Measurements from ENCODE around the gene ENC1.

ENC1 gene

GRCh38 chr5:74664551-74664950 is 24.0 kb upstream of the ENC1 start:
- Histone ChIP-seq H4K91ac (ENCODE audit: low read depth, low read length, poor library complexity) (no peak overlapping the region), H2BK15ac (ENCODE audit: low read length) (no peak overlapping the region), H3K4me1 (ENCODE audit: control insufficient read depth in 2 of 2, insufficient read depth in 1 of 2, low read depth in 1 of 2, low read length in 2 of 2) (peaks cover 0 to 1% of the 10 kb centered on the region in 2 donors), H3K14ac (ENCODE audit: low read length) (no peak overlapping the region), H2BK12ac (ENCODE audit: low read length) (no peak overlapping the region), H3K9ac (ENCODE audit: low read depth, low read length, poor library complexity) (no peak overlapping the region), H3K4me3 (ENCODE audit: low read length in 2 of 2) (no peak overlapping the region), H2AFZ (ENCODE audit: low read length) (no peak overlapping the region), H3K79me1 (ENCODE audit: low read depth, low read length) (no peaks in the 10 kb centered on the region), H3K4ac (ENCODE audit: low read length) (no peak overlapping the region), H3K27me3 (ENCODE audit: control insufficient read depth in 3 of 3, insufficient read depth in 3 of 3, low read depth in 1 of 3, low read length in 3 of 3) (peaks cover 0 to 18% (median 0%) of the 10 kb centered on the region in 3 experiments), H3K9me3 (replicated peaks in 1 of 2; ENCODE audit: control insufficient read depth in 2 of 2, insufficient read depth in 1 of 2, low read depth in 1 of 2, low read length in 2 of 2) (no peaks in the 10 kb centered on the region), H2BK5ac (ENCODE audit: low read length) (no peak overlapping the region), H3K18ac (ENCODE audit: low read length) (no peak overlapping the region), H2BK120ac (ENCODE audit: low read depth, low read length) (no peak overlapping the region), H3K4me2 (ENCODE audit: insufficient read depth, low read length, poor library complexity, severe bottlenecking) (no peak overlapping the region), H3K36me3 (replicated peaks in 1 of 2; ENCODE audit: control insufficient read depth in 2 of 2, insufficient read depth in 2 of 2, low read length in 2 of 2) (no peaks in the 10 kb centered on the region), H4K8ac (ENCODE audit: low read depth, low read length) (no peak overlapping the region), H2AK5ac (ENCODE audit: low read depth, low read length) (no peak overlapping the region), H3K27ac (replicated peaks; ENCODE audit: low read length) (no peak overlapping the region), H3K23ac (ENCODE audit: low read depth, low read length, poor library complexity) (no peak overlapping the region)
- no peak for DNase-seq (ENCODE audit: low spot score)
- no CpG with 5 or more reads among the region's 5 CpGs for WGBS, 2 donors (ENCODE audit: extremely low coverage in 2 of 2, insufficient read length in 2 of 2, insufficient replicate concordance in 1 of 2)

- Histone ChIP-seq H3K4me2 (ENCODE audit: insufficient read depth, low read length, poor library complexity, severe bottlenecking) (no peak overlapping the region), H2BK120ac (ENCODE audit: low read depth, low read length) (no peak overlapping the region), H3K9ac (ENCODE audit: low read depth, low read length, poor library complexity) (no peak overlapping the region), H2AK5ac (ENCODE audit: low read depth, low read length) (no peak overlapping the region), H4K91ac (ENCODE audit: low read depth, low read length, poor library complexity) (no peak overlapping the region), H2AFZ (ENCODE audit: low read length) (no peak overlapping the region), H3K23ac (ENCODE audit: low read depth, low read length, poor library complexity) (no peak overlapping the region), H2BK12ac (ENCODE audit: low read length) (no peak overlapping the region), H2BK5ac (ENCODE audit: low read length) (no peak overlapping the region), H3K27ac (replicated peaks; ENCODE audit: low read length) (no peak overlapping the region), H4K8ac (ENCODE audit: low read depth, low read length) (no peak overlapping the region), H3K4me3 (ENCODE audit: low read length in 2 of 2) (no peak overlapping the region), H3K79me1 (ENCODE audit: low read depth, low read length) (no peaks in the 10 kb centered on the region), H3K18ac (ENCODE audit: low read length) (no peak overlapping the region), H3K4ac (ENCODE audit: low read length) (no peak overlapping the region), H3K36me3 (replicated peaks in 1 of 2; ENCODE audit: control insufficient read depth in 2 of 2, insufficient read depth in 2 of 2, low read length in 2 of 2) (no peaks in the 10 kb centered on the region), H3K14ac (ENCODE audit: low read length) (no peak overlapping the region), H2BK15ac (ENCODE audit: low read length) (no peak overlapping the region), H3K9me3 (replicated peaks in 1 of 2; ENCODE audit: control insufficient read depth in 2 of 2, insufficient read depth in 1 of 2, low read depth in 1 of 2, low read length in 2 of 2) (peaks cover 5 to 7% of the 10 kb centered on the region in 2 donors), H3K4me1 (ENCODE audit: control insufficient read depth in 2 of 2, insufficient read depth in 1 of 2, low read depth in 1 of 2, low read length in 2 of 2) (peaks cover 0 to 1% of the 10 kb centered on the region in 2 donors), H3K27me3 (ENCODE audit: control insufficient read depth in 3 of 3, insufficient read depth in 3 of 3, low read depth in 1 of 3, low read length in 3 of 3) (peaks cover 0 to 12% (median 0%) of the 10 kb centered on the region in 3 experiments)
- no CpG with 5 or more reads among the region's 5 CpGs for WGBS, 2 donors (ENCODE audit: extremely low coverage in 2 of 2, insufficient read length in 2 of 2, insufficient replicate concordance in 1 of 2)
- DNase-seq (ENCODE audit: low spot score) = no peak
Observed at GRCh38 chr5:74660873-74661272, 20.3 kb upstream of the ENC1 start.

GRCh38 chr5:74660140-74660539 is 19.6 kb upstream of the ENC1 start:
- Histone ChIP-seq H3K4ac (ENCODE audit: low read length) (no peak overlapping the region), H3K4me3 (ENCODE audit: low read length in 2 of 2) (no peak overlapping the region), H2AK5ac (ENCODE audit: low read depth, low read length) (no peak overlapping the region), H3K4me2 (ENCODE audit: insufficient read depth, low read length, poor library complexity, severe bottlenecking) (no peak overlapping the region), H4K8ac (ENCODE audit: low read depth, low read length) (no peak overlapping the region), H4K91ac (ENCODE audit: low read depth, low read length, poor library complexity) (no peak overlapping the region), H3K36me3 (replicated peaks in 1 of 2; ENCODE audit: control insufficient read depth in 2 of 2, insufficient read depth in 2 of 2, low read length in 2 of 2) (no peaks in the 10 kb centered on the region), H2BK5ac (ENCODE audit: low read length) (no peak overlapping the region), H3K9ac (ENCODE audit: low read depth, low read length, poor library complexity) (no peak overlapping the region), H3K27me3 (ENCODE audit: control insufficient read depth in 3 of 3, insufficient read depth in 3 of 3, low read depth in 1 of 3, low read length in 3 of 3) (peaks cover 0 to 11% (median 0%) of the 10 kb centered on the region in 3 experiments), H3K79me1 (ENCODE audit: low read depth, low read length) (no peaks in the 10 kb centered on the region), H2BK12ac (ENCODE audit: low read length) (no peak overlapping the region), H2AFZ (ENCODE audit: low read length) (no peak overlapping the region), H2BK15ac (ENCODE audit: low read length) (no peak overlapping the region), H3K14ac (ENCODE audit: low read length) (no peak overlapping the region), H3K4me1 (ENCODE audit: control insufficient read depth in 2 of 2, insufficient read depth in 1 of 2, low read depth in 1 of 2, low read length in 2 of 2) (peaks cover 0 to 1% of the 10 kb centered on the region in 2 donors), H2BK120ac (ENCODE audit: low read depth, low read length) (no peak overlapping the region), H3K27ac (replicated peaks; ENCODE audit: low read length) (no peak overlapping the region), H3K23ac (ENCODE audit: low read depth, low read length, poor library complexity) (no peak overlapping the region), H3K18ac (ENCODE audit: low read length) (no peak overlapping the region), H3K9me3 (replicated peaks in 1 of 2; ENCODE audit: control insufficient read depth in 2 of 2, insufficient read depth in 1 of 2, low read depth in 1 of 2, low read length in 2 of 2) (peaks cover 5 to 7% of the 10 kb centered on the region in 2 donors)
- no peak for DNase-seq (ENCODE audit: low spot score)
- no CpG with 5 or more reads among the region's 1 CpG for WGBS, 2 donors (ENCODE audit: extremely low coverage in 2 of 2, insufficient read length in 2 of 2, insufficient replicate concordance in 1 of 2)

- Histone ChIP-seq H3K9ac (ENCODE audit: low read depth, low read length, poor library complexity) (no peak overlapping the region), H3K23ac (ENCODE audit: low read depth, low read length, poor library complexity) (no peak overlapping the region), H3K9me3 (replicated peaks in 1 of 2; ENCODE audit: control insufficient read depth in 2 of 2, insufficient read depth in 1 of 2, low read depth in 1 of 2, low read length in 2 of 2) (peaks cover 5 to 7% of the 10 kb centered on the region in 2 donors), H3K27ac (replicated peaks; ENCODE audit: low read length) (no peak overlapping the region), H2BK12ac (ENCODE audit: low read length) (no peak overlapping the region), H2BK120ac (ENCODE audit: low read depth, low read length) (no peak overlapping the region), H3K27me3 (ENCODE audit: control insufficient read depth in 3 of 3, insufficient read depth in 3 of 3, low read depth in 1 of 3, low read length in 3 of 3) (peaks cover 0 to 7% (median 0%) of the 10 kb centered on the region in 3 experiments), H2BK5ac (ENCODE audit: low read length) (no peak overlapping the region), H3K4ac (ENCODE audit: low read length) (no peak overlapping the region), H4K8ac (ENCODE audit: low read depth, low read length) (no peak overlapping the region), H3K79me1 (ENCODE audit: low read depth, low read length) (no peaks in the 10 kb centered on the region), H3K4me1 (ENCODE audit: control insufficient read depth in 2 of 2, insufficient read depth in 1 of 2, low read depth in 1 of 2, low read length in 2 of 2) (no peaks in the 10 kb centered on the region), H3K4me3 (ENCODE audit: low read length in 2 of 2) (no peak overlapping the region), H4K91ac (ENCODE audit: low read depth, low read length, poor library complexity) (no peak overlapping the region), H3K14ac (ENCODE audit: low read length) (no peak overlapping the region), H2AK5ac (ENCODE audit: low read depth, low read length) (no peak overlapping the region), H2AFZ (ENCODE audit: low read length) (no peak overlapping the region), H3K4me2 (ENCODE audit: insufficient read depth, low read length, poor library complexity, severe bottlenecking) (no peak overlapping the region), H3K36me3 (replicated peaks in 1 of 2; ENCODE audit: control insufficient read depth in 2 of 2, insufficient read depth in 2 of 2, low read length in 2 of 2) (no peaks in the 10 kb centered on the region), H2BK15ac (ENCODE audit: low read length) (no peak overlapping the region), H3K18ac (ENCODE audit: low read length) (peak overlapping the region; percentile 65)
- no peak for DNase-seq (ENCODE audit: low spot score)
- no CpG with 5 or more reads among the region's 3 CpGs for WGBS, 2 donors (ENCODE audit: extremely low coverage in 2 of 2, insufficient read length in 2 of 2, insufficient replicate concordance in 1 of 2)
Observed at GRCh38 chr5:74659172-74659571, 18.6 kb upstream of the ENC1 start.
